Measurements from ENCODE around the gene TCERG1L.
"Not testable (repeated sequence)": the region's sequence is repeated elsewhere in the genome, so short reads cannot be mapped to it uniquely, and the experiment has no call there.

TCERG1L gene

DNA sequence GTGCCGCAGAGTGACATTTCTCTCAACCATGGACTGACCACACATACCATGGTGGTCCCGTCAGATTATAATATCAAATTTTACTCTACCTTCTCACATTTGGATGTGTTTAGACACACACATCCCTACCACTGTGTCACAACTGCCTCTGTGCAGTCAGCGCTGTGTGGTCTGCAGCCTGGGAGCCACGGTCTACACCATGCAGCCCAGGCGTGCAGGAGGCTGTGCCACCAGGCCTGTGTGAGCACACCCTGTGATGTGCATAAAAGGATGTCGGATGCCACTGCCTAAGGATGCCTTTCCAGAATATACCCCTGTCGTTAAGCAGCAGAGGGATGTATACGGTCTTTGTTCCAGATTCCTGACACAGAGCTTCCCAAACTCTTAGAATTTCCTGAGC lies 150.4 kb downstream of the TCERG1L start:
- no peak overlapping the region for H3K4me3 ChIP-seq (ENCODE audit: low read length)
- DNase-seq (ENCODE audit: low read depth, low spot score) = no peak

GRCh38 chr10:131160219-131160875 lies 151.2 kb downstream of the TCERG1L start:
- no peak for DNase-seq (ENCODE audit: low read depth, low spot score)
- H3K4me3 ChIP-seq (ENCODE audit: low read length) = no peak overlapping the region

GRCh38 chr10:131159771-131160170 lies 151.8 kb downstream of the TCERG1L start:
- DNase-seq (ENCODE audit: low read depth, low spot score) = peak; percentile 71
- H3K4me3 ChIP-seq (ENCODE audit: low read length) = no peak overlapping the region

GRCh38 chr10:131158695-131159094 lies 152.8 kb downstream of the TCERG1L start:
- H3K4me3 ChIP-seq (ENCODE audit: low read length) = no peak overlapping the region
- DNase-seq (ENCODE audit: low read depth, low spot score) = no peak

GRCh38 chr10:131157899-131158298 lies 153.6 kb downstream of the TCERG1L start:
- DNase-seq (ENCODE audit: low read depth, low spot score) = no peak
- H3K4me3 ChIP-seq (ENCODE audit: low read length) = no peak overlapping the region

DNA sequence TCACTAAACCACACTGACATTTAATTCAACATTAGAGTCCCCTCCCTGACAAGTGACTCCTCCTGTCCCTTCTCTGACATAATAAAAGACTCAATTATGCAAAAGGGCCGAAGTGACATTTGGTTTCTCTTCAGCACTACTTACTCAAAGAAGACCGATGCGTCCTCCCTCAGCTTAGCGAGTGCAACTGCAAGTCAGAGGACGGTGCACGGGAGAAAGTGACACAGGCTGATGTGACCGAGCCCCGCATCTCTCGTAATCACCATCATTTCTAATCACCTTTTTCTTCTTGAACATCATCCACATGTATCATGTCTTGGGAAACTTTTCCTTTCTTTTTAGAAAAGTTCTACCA lies 155.7 kb downstream of the TCERG1L start:
- no peak for DNase-seq (ENCODE audit: low read depth, low spot score)
- no peak overlapping the region for H3K4me3 ChIP-seq (ENCODE audit: low read length)

DNA sequence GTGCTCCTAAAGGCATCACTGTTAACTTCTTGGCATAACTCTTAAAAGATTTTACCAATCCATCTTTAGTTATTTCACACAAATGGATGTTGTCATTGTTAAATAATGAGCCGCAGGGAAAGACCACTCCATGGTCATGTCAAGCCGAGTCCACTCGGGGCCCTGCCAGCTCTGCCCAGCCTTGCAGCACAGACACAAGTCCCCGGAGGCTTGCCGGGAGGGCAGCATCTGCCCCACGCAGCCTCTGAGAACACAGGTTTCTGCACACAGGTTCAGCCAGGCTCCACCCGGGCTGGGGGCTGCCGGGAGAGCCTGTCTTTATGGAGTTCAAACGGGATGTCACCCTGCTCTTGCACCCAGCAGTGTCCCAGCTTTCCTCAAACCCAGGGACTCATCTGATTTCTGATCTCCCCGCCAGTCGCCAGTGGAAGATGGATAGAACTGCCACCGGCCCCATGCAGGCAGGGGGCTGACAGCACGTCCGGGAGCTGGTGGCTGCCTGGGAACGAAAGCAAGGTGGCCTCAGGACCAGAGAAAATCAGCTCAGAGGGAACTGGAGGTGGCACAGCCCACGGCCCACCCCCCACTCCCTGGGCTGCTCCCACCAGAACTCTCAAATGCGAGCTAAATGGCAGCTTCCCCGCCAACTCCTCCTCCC lies 156.2 kb downstream of the TCERG1L start:
- DNase-seq (ENCODE audit: low read depth, low spot score) = no peak
- H3K4me3 ChIP-seq (ENCODE audit: low read length) = no peak overlapping the region

DNA sequence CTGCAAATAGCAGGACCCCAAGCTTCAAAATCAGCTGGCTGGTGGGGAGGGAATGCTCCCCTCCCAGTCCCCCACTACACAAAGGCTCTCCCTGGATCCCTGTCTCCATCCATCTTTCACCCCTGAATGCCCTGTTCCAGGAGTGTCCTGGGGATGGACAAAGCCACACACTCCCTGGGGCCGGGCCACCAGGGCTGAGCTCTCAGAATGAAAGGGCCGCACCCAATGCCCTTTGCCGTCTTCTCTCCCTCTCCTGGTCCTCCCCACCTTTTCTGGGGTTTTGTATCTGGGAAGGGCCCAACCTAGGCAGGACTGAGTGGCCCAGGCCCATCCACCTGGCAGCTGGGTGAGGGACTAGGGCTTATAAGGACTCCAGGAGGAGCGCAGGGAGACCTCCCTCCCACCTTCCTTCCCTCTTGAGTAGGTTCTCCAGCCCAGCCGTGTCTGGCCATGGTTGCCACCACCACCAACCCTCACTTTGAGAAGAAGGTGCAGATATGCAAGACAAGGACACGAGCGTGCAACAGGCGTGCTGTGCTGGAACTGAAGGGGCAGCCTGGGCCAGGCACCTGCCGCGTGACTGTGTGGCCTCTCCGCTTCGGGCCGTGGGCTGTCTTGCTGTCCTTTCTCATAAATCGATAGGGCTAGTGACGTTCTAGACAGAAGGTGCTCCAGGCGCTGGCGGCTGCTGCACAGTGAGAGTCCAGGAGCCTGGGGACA lies 157.1 kb downstream of the TCERG1L start:
- no peak overlapping the region for H3K4me3 ChIP-seq (ENCODE audit: low read length)
- DNase-seq (ENCODE audit: low read depth, low spot score) = no peak

- not testable (repeated sequence) for DNase-seq (ENCODE audit: low read depth, low spot score); H3K4me3 ChIP-seq (ENCODE audit: low read length)
Measured at GRCh38 chr10:131152456-131152855, 159.1 kb downstream of the TCERG1L start.

DNA sequence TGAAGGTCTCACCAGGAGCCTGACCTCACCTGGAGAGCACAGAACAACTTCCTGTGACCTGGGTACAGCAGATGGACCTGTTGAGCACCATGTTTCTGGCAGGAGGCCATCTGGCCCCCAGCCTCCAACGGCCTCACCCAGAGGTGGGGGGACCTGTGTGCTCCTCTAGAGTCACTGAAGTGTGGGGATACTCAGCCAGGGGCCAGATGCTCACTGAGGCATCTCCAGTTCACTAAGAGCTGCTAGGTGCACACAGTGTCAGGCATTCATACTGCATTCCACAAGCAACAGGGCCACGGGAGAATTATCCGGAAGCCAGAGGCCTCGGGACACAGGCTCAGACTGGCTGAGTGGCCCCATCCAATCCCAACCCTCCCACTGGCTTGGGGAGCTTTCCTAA lies 161.4 kb downstream of the TCERG1L start:
- H3K4me3 ChIP-seq (ENCODE audit: low read length) = no peak overlapping the region
- no peak for DNase-seq (ENCODE audit: low read depth, low spot score)

DNA sequence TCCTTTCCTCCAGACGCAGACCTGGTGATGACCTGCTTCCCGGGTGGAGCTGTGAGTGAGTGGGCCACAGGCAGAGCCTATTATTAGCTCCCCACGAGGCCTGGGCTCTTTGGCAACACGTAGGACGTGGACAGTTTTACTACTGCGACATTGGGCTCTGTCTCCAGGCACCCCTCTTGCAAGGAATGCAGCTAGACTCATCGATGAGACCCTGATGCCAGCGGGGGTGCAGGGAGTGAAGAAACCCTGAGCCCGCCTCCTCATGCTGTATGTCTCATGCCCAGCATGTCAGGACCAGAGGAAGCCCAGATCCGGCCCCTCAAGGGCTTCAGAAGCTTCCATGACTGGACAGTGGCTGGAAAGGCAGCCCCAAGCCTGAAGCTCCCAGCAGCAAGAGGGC lies 161.9 kb downstream of the TCERG1L start:
- DNase-seq (ENCODE audit: low read depth, low spot score) = no peak
- no peak overlapping the region for H3K4me3 ChIP-seq (ENCODE audit: low read length)

GRCh38 chr10:131149111-131149510 lies 162.4 kb downstream of the TCERG1L start:
- DNase-seq (ENCODE audit: low read depth, low spot score) = no peak
- H3K4me3 ChIP-seq (ENCODE audit: low read length) = no peak overlapping the region

DNA sequence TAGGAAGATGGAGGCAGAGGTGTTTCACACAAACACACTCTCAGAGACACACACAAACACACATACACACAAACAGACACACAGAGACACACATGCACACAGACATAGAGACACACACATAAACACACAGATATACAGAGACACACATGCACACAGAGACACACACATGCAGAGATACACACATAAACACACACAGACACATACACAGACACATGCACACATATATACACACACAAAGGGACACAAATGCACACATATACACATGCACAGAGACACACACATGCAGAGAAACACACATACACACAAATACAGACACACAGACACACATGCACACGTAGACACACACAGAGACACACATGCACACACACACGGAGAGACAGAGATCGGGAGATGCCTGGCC lies 163.3 kb downstream of the TCERG1L start:
- H3K4me3 ChIP-seq (ENCODE audit: low read length) = no peak overlapping the region
- no peak for DNase-seq (ENCODE audit: low read depth, low spot score)

GRCh38 chr10:131147301-131147975 lies 164.1 kb downstream of the TCERG1L start:
- no peak overlapping the region for H3K4me3 ChIP-seq (ENCODE audit: low read length)

DNA sequence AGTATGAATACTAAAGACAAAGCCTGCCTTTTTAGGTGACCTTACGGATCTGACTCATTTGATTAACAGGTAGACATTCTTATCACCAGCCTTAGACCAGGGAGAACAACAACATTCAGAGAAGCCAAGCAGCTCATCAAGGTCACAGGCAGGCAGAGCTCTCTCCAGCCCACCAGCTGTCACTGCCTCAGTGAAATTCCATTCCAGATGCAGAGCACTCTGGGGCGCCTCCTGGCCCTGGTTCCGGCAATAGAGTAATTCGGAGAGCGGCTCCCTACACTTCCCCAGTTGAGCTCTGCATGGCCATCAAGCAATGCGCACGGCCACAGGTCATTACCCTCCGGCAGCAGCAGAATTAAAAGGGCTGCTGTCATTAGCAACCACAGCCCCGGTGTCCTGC lies 164.7 kb downstream of the TCERG1L start:
- H3K4me3 ChIP-seq (ENCODE audit: low read length) = no peak overlapping the region
- DNase-seq (ENCODE audit: low read depth, low spot score) = no peak

More at GRCh38 chr10:131147301-131147975, 164.1 kb downstream of the TCERG1L start:
- DNase-seq (ENCODE audit: low read depth, low spot score) = no peak

- no peak overlapping the region for H3K4me3 ChIP-seq (ENCODE audit: low read length)
Measured at GRCh38 chr10:131145756-131146155, 165.8 kb downstream of the TCERG1L start.

GRCh38 chr10:131144711-131145375 lies 166.7 kb downstream of the TCERG1L start:
- no peak overlapping the region for H3K4me3 ChIP-seq (ENCODE audit: low read length)
- DNase-seq (ENCODE audit: low read depth, low spot score) = no peak

More at GRCh38 chr10:131145756-131146155, 165.8 kb downstream of the TCERG1L start:
- no peak for DNase-seq (ENCODE audit: low read depth, low spot score)

DNA sequence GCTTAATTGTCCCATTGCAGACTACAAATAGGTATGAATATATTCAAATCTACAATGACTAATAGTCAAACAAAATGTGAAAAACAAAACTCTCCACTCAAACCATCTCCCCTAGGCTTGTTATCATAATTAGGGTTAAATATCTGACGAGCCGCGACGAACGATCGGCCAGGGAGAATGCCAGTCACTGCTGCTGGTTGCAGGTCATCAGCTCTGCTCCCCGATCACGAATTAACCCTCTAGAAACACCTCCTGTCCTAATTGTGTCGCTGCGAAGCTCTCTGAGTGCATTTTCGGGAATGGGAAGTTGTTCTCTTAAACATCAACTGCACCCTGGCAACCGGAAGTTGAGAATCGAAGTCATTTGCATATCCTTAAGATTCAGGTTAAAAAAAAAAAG lies 167.3 kb downstream of the TCERG1L start:
- H3K4me3 ChIP-seq (ENCODE audit: low read length) = no peak overlapping the region
- DNase-seq (ENCODE audit: low read depth, low spot score) = no peak

- H3K4me3 ChIP-seq (ENCODE audit: low read length) = no peak overlapping the region
- no peak for DNase-seq (ENCODE audit: low read depth, low spot score)
Measured at GRCh38 chr10:131143425-131144165, 167.9 kb downstream of the TCERG1L start.
